Activated CD4-positive, alpha-beta memory T cell treated with anti-CD3 and anti-CD28 coated beads, Interleukin-2, amount 10 ng/mL, durations not matched to agents 7 days and 5 days (primary cell): ENCODE results near the gene NFIX. TPM values are rescaled to one million over a fixed set of nuclear protein-coding genes. Genes with fewer than 3 reads are reported as not detected.

Source experiments
- CTCF ChIA-PET: fragments of 350-600 bp; sonication (Branson Sonifier 250); formaldehyde crosslinking; loops from one replicate; lab custom pipeline; 2021; ENCODE audit warnings: antibody characterized with exemption, inconsistent platforms; lab: Charles Lee
- POLR2A ChIA-PET: fragments of 350-600 bp; sonication (Branson Sonifier 250); formaldehyde crosslinking; loops from one replicate; lab custom pipeline; 2021; ENCODE audit warnings: antibody characterized with exemption; lab: Charles Lee
- DNase-seq: peaks from one replicate; pipeline ENCODE4 v3.0.0-alpha.2; 2020
- H3K27ac Mint-ChIP-seq: one replicate; pipeline ENCODE4 v1.8.0; 2021; ENCODE audit warnings: mild to moderate bottlenecking, mixed read lengths
- H3K27me3 Mint-ChIP-seq: one replicate; pipeline ENCODE4 v1.8.0; 2021; ENCODE audit warnings: mixed read lengths
- H3K36me3 Mint-ChIP-seq: one replicate; pipeline ENCODE4 v1.8.0; 2021; ENCODE audit warnings: low read depth, mixed read lengths
- H3K4me1 Mint-ChIP-seq: one replicate; pipeline ENCODE4 v1.8.0; 2021; ENCODE audit warnings: mixed read lengths
- H3K4me3 Mint-ChIP-seq: one replicate; pipeline ENCODE4 v1.8.0; 2021; ENCODE audit warnings: mild to moderate bottlenecking, mixed read lengths
- H3K9me3 Mint-ChIP-seq: one replicate; pipeline ENCODE4 v1.8.0; 2021; ENCODE audit warnings: mixed read lengths
- total RNA-seq, 2 experiments: library from RNA; stranded (reverse); gene quantifications; one replicate each; pipeline ENCODE4 v1.2.3, GENCODE V29; 2021

The NFIX gene
- total RNA-seq, 2 experiments from 2014 or later = 0.05 TPM; not detected in 1

- Mint-ChIP-seq H3K4me3 (no peak overlapping the region), H3K4me1 (peaks cover 2% of the 10 kb centered on the region), H3K9me3 (no peaks in the 10 kb centered on the region), H3K27ac (no peak overlapping the region), H3K27me3 (peaks cover 4% of the 10 kb centered on the region), H3K36me3 (no peaks in the 10 kb centered on the region)
- ChIA-PET POLR2A (no interaction called here), CTCF (interaction anchor here (0.7 to 3.6 kb wide), 15 partner anchors 13 to 69 kb away, joined by 3 to 25 read pairs (median 3); no protein-coding TSS in a partner anchor)
- DNase-seq = peak; percentile 42
Observed at GRCh38 chr19:13033819-13034611, 38.7 kb downstream of the NFIX start.

DNA sequence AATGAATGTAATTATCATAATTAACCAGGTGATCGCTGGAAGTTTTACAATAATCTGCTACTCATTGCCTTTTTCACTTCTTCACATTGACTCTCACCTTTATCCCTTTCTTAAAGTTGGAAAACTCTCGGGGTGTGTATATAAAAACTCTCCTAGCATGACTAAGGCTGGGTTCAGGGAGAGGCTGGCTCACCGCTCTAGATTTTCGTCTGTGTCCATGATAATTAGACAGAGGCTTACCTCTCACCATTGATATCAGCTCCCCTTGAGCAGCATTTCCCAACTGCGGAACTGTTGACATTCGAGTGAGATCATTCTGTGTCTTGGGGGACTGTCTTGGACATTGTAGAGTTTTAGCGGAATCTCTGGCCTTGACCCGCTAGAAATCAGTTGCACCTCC lies 39.4 kb downstream of the NFIX start:
- no peak for DNase-seq
- Mint-ChIP-seq H3K27ac (no peak overlapping the region), H3K4me3 (no peak overlapping the region), H3K36me3 (no peaks in the 10 kb centered on the region), H3K9me3 (no peaks in the 10 kb centered on the region), H3K4me1 (peaks cover 2% of the 10 kb centered on the region), H3K27me3 (peaks cover 3% of the 10 kb centered on the region)
- ChIA-PET CTCF (interaction anchor here (0.6 to 3.6 kb wide), 3 partner anchors 26 to 69 kb away, joined by 3 to 25 read pairs (median 12); no protein-coding TSS in a partner anchor), POLR2A (no interaction called here)

- no peak overlapping the region for H3K27ac Mint-ChIP-seq
- DNase-seq = no peak
- ChIA-PET CTCF (no interaction called here), POLR2A (no interaction called here)
- no peak overlapping the region for H3K4me3 Mint-ChIP-seq
- H3K36me3 Mint-ChIP-seq = no peaks in the 10 kb centered on the region
- peaks cover 2% of the 10 kb centered on the region for H3K4me1 Mint-ChIP-seq
- H3K9me3 Mint-ChIP-seq = no peaks in the 10 kb centered on the region
- peaks cover 3% of the 10 kb centered on the region for H3K27me3 Mint-ChIP-seq
Observed at GRCh38 chr19:13035820-13036365, 40.6 kb downstream of the NFIX start.

DNA sequence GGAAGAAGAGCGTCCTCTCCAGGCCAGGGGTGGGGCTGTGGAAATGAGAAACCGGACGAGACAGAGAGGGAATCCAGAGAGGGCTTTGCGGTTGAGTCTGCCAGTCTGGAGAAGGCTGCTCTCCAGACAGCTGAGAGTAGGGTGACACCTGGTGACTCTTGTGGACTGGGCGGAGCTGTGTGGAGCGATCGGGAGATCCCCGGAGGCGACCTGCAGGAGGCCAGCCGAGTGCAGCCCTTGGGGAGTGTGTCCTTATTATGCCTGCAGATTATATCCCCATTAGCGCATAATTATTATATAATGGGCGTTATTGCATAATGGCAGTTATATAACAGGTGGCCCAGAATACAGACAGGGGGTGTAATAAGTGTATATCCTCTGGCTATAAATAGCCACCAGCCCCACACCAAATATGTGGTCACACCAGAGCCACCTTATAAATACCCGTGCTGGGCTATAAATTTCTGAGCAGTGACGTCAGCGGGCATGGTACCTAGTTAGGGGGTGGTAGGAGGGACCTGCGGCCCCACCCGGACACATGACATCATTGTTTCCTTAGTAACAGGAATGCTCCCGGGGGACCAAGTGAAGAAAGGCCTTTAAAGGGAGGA lies 41.2 kb downstream of the NFIX start:
- ChIA-PET CTCF (no interaction called here), POLR2A (no interaction called here)
- H3K27ac Mint-ChIP-seq = no peak overlapping the region
- peaks cover 2% of the 10 kb centered on the region for H3K4me1 Mint-ChIP-seq
- H3K27me3 Mint-ChIP-seq = peaks cover 3% of the 10 kb centered on the region
- H3K36me3 Mint-ChIP-seq = no peaks in the 10 kb centered on the region
- no peaks in the 10 kb centered on the region for H3K9me3 Mint-ChIP-seq
- no peak for DNase-seq
- H3K4me3 Mint-ChIP-seq = no peak overlapping the region

DNA sequence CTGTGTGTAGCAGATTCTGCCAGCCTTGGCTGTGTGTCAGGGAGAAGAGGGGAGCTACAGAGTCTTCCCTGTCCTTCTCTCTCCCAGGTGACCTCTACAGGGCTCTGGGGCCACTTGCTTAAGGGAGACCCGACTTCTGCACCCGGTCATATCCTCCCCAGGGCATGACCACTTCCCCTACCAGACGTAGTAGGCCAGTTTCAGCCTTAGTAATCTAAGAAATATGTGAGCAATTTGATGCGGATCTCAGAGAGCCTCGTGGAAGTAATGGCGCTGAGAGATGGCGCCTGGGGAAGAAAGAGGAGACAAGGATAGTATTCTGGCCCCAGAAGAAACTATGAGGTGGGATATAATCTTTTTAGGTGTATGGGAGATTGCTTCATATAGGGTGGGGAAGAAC lies 41.9 kb downstream of the NFIX start:
- CTCF ChIA-PET = interaction anchor here (1.1 kb wide), 1 partner anchor 59 kb away, joined by 3 read pairs; no protein-coding TSS in a partner anchor
- Mint-ChIP-seq H3K36me3 (no peaks in the 10 kb centered on the region), H3K4me3 (no peak overlapping the region), H3K4me1 (peaks cover 2% of the 10 kb centered on the region), H3K27me3 (peaks cover 3% of the 10 kb centered on the region), H3K9me3 (no peaks in the 10 kb centered on the region), H3K27ac (no peak overlapping the region)
- DNase-seq = no peak
- POLR2A ChIA-PET = no interaction called here

GRCh38 chr19:13037731-13038130 lies 42.5 kb downstream of the NFIX start:
- Mint-ChIP-seq H3K9me3 (no peaks in the 10 kb centered on the region), H3K36me3 (no peaks in the 10 kb centered on the region), H3K4me3 (no peak overlapping the region), H3K27me3 (peaks cover 3% of the 10 kb centered on the region), H3K27ac (no peak overlapping the region), H3K4me1 (peaks cover 2% of the 10 kb centered on the region)
- CTCF ChIA-PET = interaction anchor here (1.1 kb wide), 1 partner anchor 60 kb away, joined by 3 read pairs; no protein-coding TSS in a partner anchor
- POLR2A ChIA-PET = no interaction called here
- DNase-seq = no peak

DNA sequence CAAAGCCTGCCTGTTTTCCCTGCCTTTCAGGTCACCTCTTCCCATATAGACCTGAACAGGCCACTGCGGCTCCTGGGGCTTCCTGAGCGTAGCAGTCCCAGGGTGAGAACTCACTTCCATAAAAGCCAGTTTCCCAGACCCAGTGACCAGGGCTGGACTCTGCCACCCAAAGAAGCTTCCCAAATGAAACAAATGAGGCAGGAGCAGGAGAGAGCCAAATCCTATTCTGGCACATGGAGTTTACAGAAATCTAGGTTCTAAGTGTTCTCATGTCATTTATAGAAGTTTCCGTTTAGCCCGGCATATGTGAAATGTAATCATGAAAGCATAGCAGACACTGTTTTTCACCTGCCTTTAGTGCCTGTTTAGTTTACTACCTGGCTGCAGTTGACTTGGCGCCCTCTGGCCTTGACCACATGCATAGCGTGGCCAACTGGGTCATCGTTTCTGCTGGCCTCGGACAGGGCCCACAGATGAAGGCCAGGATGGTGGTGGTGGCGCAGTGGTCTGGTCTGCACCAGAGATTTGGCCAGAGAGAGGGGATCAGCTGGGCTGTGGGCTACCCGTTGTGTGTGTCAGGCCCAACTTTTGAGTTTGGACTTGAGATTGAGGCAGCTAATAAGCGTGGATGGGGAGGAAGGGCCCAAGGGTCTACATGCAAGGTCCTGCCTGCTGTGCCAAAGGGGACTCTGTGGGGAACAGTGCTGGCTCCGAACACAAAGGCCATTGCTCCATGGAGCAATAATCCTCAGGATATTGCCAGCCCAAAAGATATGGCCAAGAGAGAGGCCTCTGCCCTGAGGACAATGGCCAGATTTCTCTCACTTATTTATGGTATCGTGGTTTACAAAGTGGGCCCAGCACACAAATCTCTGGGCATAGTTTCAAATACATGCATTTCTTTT lies 43.3 kb downstream of the NFIX start:
- Mint-ChIP-seq H3K27me3 (peaks cover 3% of the 10 kb centered on the region), H3K4me1 (peaks cover 2% of the 10 kb centered on the region), H3K36me3 (no peaks in the 10 kb centered on the region), H3K4me3 (no peak overlapping the region), H3K27ac (no peak overlapping the region), H3K9me3 (no peaks in the 10 kb centered on the region)
- no peak for DNase-seq
- ChIA-PET POLR2A (no interaction called here), CTCF (interaction anchor here (0.6 to 1.1 kb wide), 3 partner anchors 61 to 73 kb away, joined by 3 read pairs; no protein-coding TSS in a partner anchor)

- CTCF ChIA-PET = interaction anchor here (0.9 kb wide), 1 partner anchor 62 kb away, joined by 3 read pairs; no protein-coding TSS in a partner anchor
- peaks cover 2% of the 10 kb centered on the region for H3K27me3 Mint-ChIP-seq
- H3K4me1 Mint-ChIP-seq = peaks cover 4% of the 10 kb centered on the region
- no peak overlapping the region for H3K27ac Mint-ChIP-seq
- no peaks in the 10 kb centered on the region for H3K9me3 Mint-ChIP-seq
- no peaks in the 10 kb centered on the region for H3K36me3 Mint-ChIP-seq
- POLR2A ChIA-PET = no interaction called here
- no peak for DNase-seq
- H3K4me3 Mint-ChIP-seq = no peak overlapping the region
Observed at GRCh38 chr19:13039211-13039789, 44.0 kb downstream of the NFIX start.

DNA sequence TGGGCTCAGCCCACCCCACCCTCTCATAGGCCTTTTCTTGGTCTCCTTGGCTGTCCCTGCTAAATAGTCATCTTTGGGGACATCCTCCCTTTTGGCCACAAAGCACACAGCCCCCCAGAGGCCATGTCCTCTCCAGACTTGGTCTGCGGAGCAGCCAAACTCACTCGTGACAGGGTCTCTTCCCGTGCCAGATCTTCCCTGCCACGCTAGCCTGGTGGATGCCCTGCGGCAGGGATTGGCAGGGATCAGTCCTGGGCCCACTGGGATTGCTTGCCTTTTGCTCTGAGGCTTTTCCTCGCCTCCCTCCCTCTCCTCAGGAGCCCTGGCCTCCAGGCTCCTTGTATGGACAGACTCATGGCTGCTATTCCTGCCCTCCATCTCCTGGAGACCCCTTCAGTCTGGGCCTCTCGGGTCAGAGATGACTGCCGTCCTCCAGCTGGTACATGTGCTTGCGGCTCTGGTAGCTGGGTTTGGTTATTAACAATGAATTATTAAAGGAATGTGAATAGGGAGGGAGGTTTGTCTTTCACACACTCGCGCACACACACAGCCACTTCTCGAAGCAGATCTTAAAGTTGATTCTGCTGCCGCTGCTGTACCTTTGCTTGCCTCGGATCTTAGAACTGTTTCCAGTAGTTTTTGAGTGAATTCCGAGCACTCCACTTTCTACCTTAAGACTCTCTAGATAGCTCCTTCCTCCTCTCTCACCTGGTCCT lies 45.1 kb downstream of the NFIX start:
- Mint-ChIP-seq H3K4me1 (peaks cover 4% of the 10 kb centered on the region), H3K27ac (no peak overlapping the region), H3K36me3 (no peaks in the 10 kb centered on the region), H3K4me3 (no peak overlapping the region), H3K27me3 (peaks cover 2% of the 10 kb centered on the region), H3K9me3 (no peaks in the 10 kb centered on the region)
- ChIA-PET POLR2A (no interaction called here), CTCF (interaction anchor here (1.1 to 1.6 kb wide), 2 partner anchors 63 to 75 kb away, joined by 3 to 6 read pairs; no protein-coding TSS in a partner anchor)
- DNase-seq = no peak

DNA sequence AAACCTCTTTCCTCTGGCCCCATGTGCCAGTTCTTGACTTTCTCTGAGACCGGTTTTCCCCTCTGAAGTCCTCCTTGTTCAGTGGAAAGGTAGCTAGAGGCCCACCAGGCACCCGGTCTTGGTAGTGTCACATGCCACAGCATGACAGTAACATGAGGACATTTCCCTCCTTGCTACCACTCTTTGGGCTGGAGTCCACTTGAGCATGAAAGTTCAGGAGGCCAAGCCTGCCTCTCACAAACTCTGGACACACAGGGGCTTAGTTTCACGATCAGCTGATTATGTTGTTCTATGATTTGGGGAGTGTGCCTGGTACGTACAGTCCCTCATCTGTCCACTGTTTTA lies 45.6 kb downstream of the NFIX start:
- CTCF ChIA-PET = interaction anchor here (1.1 to 1.6 kb wide), 2 partner anchors 63 to 76 kb away, joined by 3 to 6 read pairs; no protein-coding TSS in a partner anchor
- H3K4me1 Mint-ChIP-seq = peaks cover 4% of the 10 kb centered on the region
- no peak overlapping the region for H3K27ac Mint-ChIP-seq
- no peak overlapping the region for H3K4me3 Mint-ChIP-seq
- no peaks in the 10 kb centered on the region for H3K9me3 Mint-ChIP-seq
- DNase-seq = no peak
- no peaks in the 10 kb centered on the region for H3K36me3 Mint-ChIP-seq
- peaks cover 2% of the 10 kb centered on the region for H3K27me3 Mint-ChIP-seq
- POLR2A ChIA-PET = no interaction called here

DNA sequence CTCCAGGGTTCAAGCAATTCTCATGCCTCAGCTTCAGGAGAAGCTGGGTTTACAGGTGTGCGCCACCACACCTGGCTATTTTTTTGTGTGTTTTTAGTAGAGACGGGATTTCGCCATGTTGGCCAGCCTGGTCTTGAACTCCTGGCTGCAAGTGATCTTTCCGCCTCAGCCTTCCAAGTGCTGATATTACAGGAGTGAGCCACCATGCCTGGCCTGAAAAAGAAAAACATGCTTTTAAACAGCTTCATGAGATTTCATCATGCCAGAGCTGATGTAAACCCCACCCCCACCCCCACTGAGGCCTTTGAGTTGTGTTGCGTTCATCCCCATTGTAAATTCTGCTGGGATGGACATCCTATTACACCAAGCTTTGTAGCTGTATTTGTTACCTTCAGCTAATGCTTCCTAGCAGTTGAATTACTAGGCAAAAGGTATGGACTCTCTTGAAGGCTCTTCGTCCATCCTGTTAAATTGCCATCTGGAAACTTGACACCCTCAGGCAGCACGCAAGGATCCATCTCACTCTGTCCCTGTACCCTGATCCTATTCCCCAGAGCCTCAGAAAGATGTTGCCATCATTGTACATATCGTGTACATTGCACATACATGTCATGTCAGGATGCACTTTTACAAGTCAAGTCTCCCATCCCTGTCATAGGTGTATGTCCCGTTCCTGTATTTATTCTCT lies 47.3 kb downstream of the NFIX start:
- ChIA-PET POLR2A (no interaction called here), CTCF (interaction anchor here (0.7 to 1.5 kb wide), 2 partner anchors 19 to 158 kb away, joined by 3 to 14 read pairs; no protein-coding TSS in a partner anchor)
- Mint-ChIP-seq H3K36me3 (no peaks in the 10 kb centered on the region), H3K27me3 (peaks cover 2% of the 10 kb centered on the region), H3K4me1 (peaks cover 2% of the 10 kb centered on the region), H3K9me3 (no peaks in the 10 kb centered on the region), H3K27ac (no peak overlapping the region), H3K4me3 (no peak overlapping the region)
- DNase-seq = no peak
